Mucosa of gallbladder (tissue), 1 donor: ENCODE data around the gene PROCR. TPM values are rescaled to one million over a fixed set of nuclear protein-coding genes. Genes with fewer than 3 reads are reported as not detected.
"Not testable (repeated sequence)": the region's sequence is repeated elsewhere in the genome, so short reads cannot be mapped to it uniquely, and the experiment has no call there.

Experiments used
- DNase-seq: peaks from one replicate; pipeline ENCODE4 v3.0.0-alpha.2; 2020; ENCODE audit warnings: low spot score
- total RNA-seq: library from RNA; stranded (reverse); gene quantifications from one replicate; pipeline ENCODE4 v1.2.1, GENCODE V29; 2021
- donor health status: DM: no; HTN: no; CAD: no.

The PROCR gene
- total RNA-seq, 1 donor from 2014 or later = 21.4 TPM

GRCh38 chr20:35193031-35193791 is 21.3 kb downstream of the PROCR start:
- DNase-seq = not testable (repeated sequence)

- DNase-seq = no peak
These were observed 24.4 kb downstream of the PROCR start for GRCh38 chr20:35196313-35196712.

- no peak for DNase-seq
These were observed 27.9 kb downstream of the PROCR start for GRCh38 chr20:35199740-35200139.

- no peak for DNase-seq
These were observed 28.4 kb downstream of the PROCR start for GRCh38 chr20:35200267-35200666.

- not testable (repeated sequence) for DNase-seq
These were observed 29.6 kb downstream of the PROCR start for GRCh38 chr20:35201467-35201866.

- DNase-seq = no peak
These were observed 34.9 kb downstream of the PROCR start for GRCh38 chr20:35206802-35207201.

- DNase-seq = peak; percentile 88
These were observed 36.2 kb downstream of the PROCR start for GRCh38 chr20:35207950-35208611.

GRCh38 chr20:35215066-35215956 is 43.4 kb downstream of the PROCR start:
- no peak for DNase-seq

- no peak for DNase-seq
These were observed 44.7 kb downstream of the PROCR start for GRCh38 chr20:35216541-35216940.

GRCh38 chr20:35223941-35224340 is 52.1 kb downstream of the PROCR start:
- DNase-seq = no peak

GRCh38 chr20:35224536-35224935 is 52.7 kb downstream of the PROCR start:
- DNase-seq = no peak

- DNase-seq = no peak
These were observed 53.6 kb downstream of the PROCR start for GRCh38 chr20:35225319-35226125.

GRCh38 chr20:35226126-35226883 is 54.4 kb downstream of the PROCR start, which contains the start of gene MMP24:
MMP24 (plus strand) TSS chr20:35226690; CDS start chr20:35226739, 49 bp downstream.
- DNase-seq = no peak

Other genes with a start within 250 kb of the PROCR start
- 50.0 TPM for gene GSS, start 216.3 kb upstream of the PROCR start, total RNA-seq
- 1.4 TPM for gene MYH7B, start 216.2 kb upstream of the PROCR start, total RNA-seq
- gene TRPC4AP, start 79.3 kb upstream of the PROCR start, total RNA-seq = 60.5 TPM
- 38.2 TPM for gene EDEM2, start 24.7 kb upstream of the PROCR start, total RNA-seq
- gene MMP24, start 54.6 kb downstream of the PROCR start, total RNA-seq = 1.6 TPM
- 123 TPM for gene MMP24OS, start 106.0 kb downstream of the PROCR start, total RNA-seq
- gene EIF6, start 112.7 kb downstream of the PROCR start, total RNA-seq = 98.5 TPM
- gene FAM83C, start 120.4 kb downstream of the PROCR start, total RNA-seq = not detected
- gene UQCC1, start 239.9 kb downstream of the PROCR start, total RNA-seq = 48.0 TPM